ENCODE data around the gene PROM1. TPM values are rescaled to one million over a fixed set of nuclear protein-coding genes. Genes with fewer than 3 reads are reported as not detected.

The PROM1 gene
- total and polyA plus RNA-seq, 11 donors, result 1.5 to 30.5 (median 6.0) TPM

DNA sequence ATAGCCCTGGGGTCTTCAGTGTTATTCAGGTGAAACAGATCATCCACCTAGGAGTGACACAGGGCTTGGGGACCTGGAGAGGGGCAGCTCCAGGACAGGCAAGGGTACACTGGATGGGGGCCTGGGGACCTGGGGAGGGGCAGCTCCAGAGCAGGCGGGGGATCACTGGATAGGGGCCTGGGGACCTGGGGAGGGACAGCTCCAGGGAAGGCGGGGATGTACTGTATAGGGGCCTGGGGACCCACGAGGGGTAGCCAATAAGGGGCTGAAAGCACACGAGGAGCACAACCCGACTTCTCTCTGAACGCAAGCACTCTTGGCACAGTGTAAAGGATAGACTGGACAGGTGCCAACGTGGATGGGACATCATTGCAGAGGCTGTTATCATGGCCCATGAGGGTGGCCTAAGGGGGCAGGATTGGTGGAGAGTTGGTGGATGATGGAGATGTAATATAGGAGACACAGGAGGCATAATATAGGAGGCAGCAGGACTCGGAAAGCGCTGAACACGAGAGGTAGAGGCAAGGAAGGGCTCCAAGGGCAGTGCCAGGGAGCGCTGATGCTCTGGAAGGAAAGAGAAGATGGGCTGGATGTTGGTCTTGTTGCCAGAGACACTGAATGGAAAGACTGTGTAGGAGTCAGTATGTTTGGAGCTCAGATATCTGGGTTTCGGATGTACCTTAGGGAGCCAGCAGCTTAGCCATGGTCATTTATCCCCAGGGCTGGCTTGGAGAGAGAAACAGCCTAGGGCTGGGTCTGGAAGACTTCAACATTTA, 82.9 kb downstream of the PROM1 start:
- H3K27ac ChIP-seq, result no peak overlapping the region
- no peak for TF ChIP-seq POLR2A (IDR thresholded peaks at IDR 0.05)
- TF ChIP-seq, protein P1, sequence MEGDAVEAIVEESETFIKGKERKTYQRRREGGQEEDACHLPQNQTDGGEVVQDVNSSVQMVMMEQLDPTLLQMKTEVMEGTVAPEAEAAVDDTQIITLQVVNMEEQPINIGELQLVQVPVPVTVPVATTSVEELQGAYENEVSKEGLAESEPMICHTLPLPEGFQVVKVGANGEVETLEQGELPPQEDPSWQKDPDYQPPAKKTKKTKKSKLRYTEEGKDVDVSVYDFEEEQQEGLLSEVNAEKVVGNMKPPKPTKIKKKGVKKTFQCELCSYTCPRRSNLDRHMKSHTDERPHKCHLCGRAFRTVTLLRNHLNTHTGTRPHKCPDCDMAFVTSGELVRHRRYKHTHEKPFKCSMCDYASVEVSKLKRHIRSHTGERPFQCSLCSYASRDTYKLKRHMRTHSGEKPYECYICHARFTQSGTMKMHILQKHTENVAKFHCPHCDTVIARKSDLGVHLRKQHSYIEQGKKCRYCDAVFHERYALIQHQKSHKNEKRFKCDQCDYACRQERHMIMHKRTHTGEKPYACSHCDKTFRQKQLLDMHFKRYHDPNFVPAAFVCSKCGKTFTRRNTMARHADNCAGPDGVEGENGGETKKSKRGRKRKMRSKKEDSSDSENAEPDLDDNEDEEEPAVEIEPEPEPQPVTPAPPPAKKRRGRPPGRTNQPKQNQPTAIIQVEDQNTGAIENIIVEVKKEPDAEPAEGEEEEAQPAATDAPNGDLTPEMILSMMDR (IDR thresholded peaks at IDR 0.05), result no peak
- no peaks in the 10 kb centered on the region for H3K9me3 ChIP-seq
- intact Hi-C loops (cut with DNase I), result loop anchor here (1.0 to 10.0 kb wide), 16 partner anchors 38 to 526 kb away; partner anchors contain the start of gene FGFBP2 (in 3 of the 10)
- peaks cover 0 to 13% (median 0%) of the 10 kb centered on the region in 12 donors for H3K4me1 ChIP-seq
- ATAC-seq (peak in 3 of 4 donors; percentile 16 to 33 (median 28)), DNase-seq (no peak)
- peaks cover 0 to 26% (median 0%) of the 10 kb centered on the region in 9 donors for H3K36me3 ChIP-seq
- H3K4me3 ChIP-seq, result no peak overlapping the region
- H3K27me3 ChIP-seq, result no peaks in the 10 kb centered on the region
- WGBS, 4 donors, result 68 to 73% (median 70%) methylated on average over 12 of the region's 12 CpGs

DNA sequence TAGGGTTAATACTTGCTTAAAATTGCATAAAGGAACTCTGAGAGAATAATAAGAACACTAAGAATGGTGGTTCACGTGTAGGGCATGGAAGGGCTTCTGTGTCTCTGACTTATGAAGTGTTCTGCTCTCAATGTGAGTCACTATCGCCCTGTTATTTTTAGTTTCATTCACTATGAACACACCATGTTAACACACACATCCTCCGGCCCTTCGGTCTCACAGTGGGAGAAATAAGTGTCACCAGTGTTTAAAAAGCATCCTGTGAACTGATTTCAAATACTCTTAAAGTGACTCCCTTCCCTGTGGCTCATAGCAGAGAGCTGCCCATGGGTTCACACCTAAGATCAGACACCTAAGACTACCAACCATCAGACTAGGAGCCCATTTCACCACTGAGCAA, 87.0 kb downstream of the PROM1 start:
- no peak overlapping the region for H3K4me3 ChIP-seq
- H3K9me3 ChIP-seq, result no peaks in the 10 kb centered on the region
- H3K4me1 ChIP-seq, result peaks cover 0 to 12% (median 0%) of the 10 kb centered on the region in 12 donors
- no peaks in the 10 kb centered on the region for H3K27me3 ChIP-seq
- intact Hi-C loops (cut with DNase I), result no loop called here
- TF ChIP-seq POLR2A (IDR thresholded peaks at IDR 0.05), result no peak
- TF ChIP-seq, protein P1 (IDR thresholded peaks at IDR 0.05), result no peak
- H3K36me3 ChIP-seq, result peaks cover 0 to 16% (median 0%) of the 10 kb centered on the region in 9 donors
- no peak overlapping the region for H3K27ac ChIP-seq
- WGBS, 4 donors, result 44 to 67% (median 56%) methylated on average over 4 of the region's 4 CpGs
- ATAC-seq (peak in 3 of 4 donors; percentile 53 to 75 (median 70)), DNase-seq (no peak)

DNA sequence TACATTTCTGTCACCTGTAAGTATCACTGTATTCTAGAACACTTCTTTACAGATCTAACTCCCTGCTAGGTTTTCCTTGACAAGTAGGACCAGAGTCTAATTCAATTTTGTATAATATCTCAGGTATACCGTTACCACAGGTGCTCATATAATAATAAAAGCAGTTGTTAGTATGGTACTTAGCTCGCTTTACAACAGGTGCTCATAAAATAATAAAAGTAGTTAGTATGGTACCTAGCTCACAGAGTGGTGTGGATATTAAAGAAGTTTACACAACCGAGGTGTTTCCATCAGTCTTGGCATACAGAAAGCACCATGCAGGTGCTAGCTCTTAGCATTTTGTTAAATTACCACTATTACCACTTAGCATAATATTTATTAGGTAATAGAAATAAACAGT, 88.0 kb downstream of the PROM1 start:
- 93 to 97% (median 97%) methylated on average over 3 of the region's 3 CpGs for WGBS, 4 donors
- intact Hi-C loops (cut with DNase I), result no loop called here
- Histone ChIP-seq H3K36me3 (peaks cover 0 to 23% (median 0%) of the 10 kb centered on the region in 9 donors), H3K27me3 (no peaks in the 10 kb centered on the region), H3K4me3 (no peak overlapping the region), H3K4me1 (peaks cover 0 to 5% (median 0%) of the 10 kb centered on the region in 12 donors), H3K27ac (no peak overlapping the region), H3K9me3 (no peaks in the 10 kb centered on the region)
- DNase-seq (no peak), ATAC-seq (no peak)
- TF ChIP-seq POLR2A (IDR thresholded peaks at IDR 0.05), result no peak
- TF ChIP-seq, protein P1 (IDR thresholded peaks at IDR 0.05), result no peak

DNA sequence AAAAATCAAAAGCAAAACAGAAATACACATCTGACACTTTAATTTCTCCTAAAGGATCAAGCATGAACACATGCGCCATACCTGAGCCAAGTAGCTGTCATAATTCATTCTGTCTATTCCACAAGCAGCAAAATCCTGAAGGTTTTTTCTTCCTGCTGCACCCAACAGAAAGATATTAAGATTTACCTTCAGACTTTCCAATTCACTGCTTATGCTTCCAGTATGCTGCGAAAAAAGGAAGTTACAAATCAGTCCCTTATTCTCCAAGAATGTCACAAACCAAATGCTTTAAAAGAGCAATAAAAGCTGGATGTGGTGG, 91.7 kb downstream of the PROM1 start:
- H3K9me3 ChIP-seq, result no peaks in the 10 kb centered on the region
- H3K4me1 ChIP-seq, result peaks cover 0 to 5% (median 0%) of the 10 kb centered on the region in 12 donors
- H3K4me3 ChIP-seq, result no peak overlapping the region
- TF ChIP-seq, protein P1 (IDR thresholded peaks at IDR 0.05), result no peak
- no peak for TF ChIP-seq POLR2A (IDR thresholded peaks at IDR 0.05)
- intact Hi-C loops (cut with DNase I), result no loop called here
- ATAC-seq, result no peak
- DNase-seq, result no peak
- H3K36me3 ChIP-seq, result peaks cover 0 to 32% (median 0%) of the 10 kb centered on the region in 9 donors
- no peak overlapping the region for H3K27ac ChIP-seq
- no peaks in the 10 kb centered on the region for H3K27me3 ChIP-seq
- 85 to 94% (median 86%) methylated on average over 2 of the region's 2 CpGs for WGBS, 4 donors

Data from heart left ventricle (tissue), 16 donors.